ENCODE measurements around the gene GRID1.

GRCh38 chr10:85611746-85612377, 754.7 kb downstream of the GRID1 start:
- no peak for TF ChIP-seq CTCF (IDR thresholded peaks at IDR 0.05)
- no peak for TF ChIP-seq POLR2A (IDR thresholded peaks at IDR 0.05)
- TF ChIP-seq POLR2AphosphoS5 (IDR thresholded peaks at IDR 0.05), result no peak
